Middle frontal gyrus (tissue), 1 donor: Measurements from ENCODE around the gene FZD4.
"Not testable (repeated sequence)": the region's sequence is repeated elsewhere in the genome, so short reads cannot be mapped to it uniquely, and the experiment has no call there.

Experiments
- DNase-seq: peaks from one replicate; pipeline ENCODE4 v3.0.0-alpha.2; 2015; ENCODE audit warnings: low spot score; ENCODE audit errors: extremely low spot score

Gene FZD4

DNA sequence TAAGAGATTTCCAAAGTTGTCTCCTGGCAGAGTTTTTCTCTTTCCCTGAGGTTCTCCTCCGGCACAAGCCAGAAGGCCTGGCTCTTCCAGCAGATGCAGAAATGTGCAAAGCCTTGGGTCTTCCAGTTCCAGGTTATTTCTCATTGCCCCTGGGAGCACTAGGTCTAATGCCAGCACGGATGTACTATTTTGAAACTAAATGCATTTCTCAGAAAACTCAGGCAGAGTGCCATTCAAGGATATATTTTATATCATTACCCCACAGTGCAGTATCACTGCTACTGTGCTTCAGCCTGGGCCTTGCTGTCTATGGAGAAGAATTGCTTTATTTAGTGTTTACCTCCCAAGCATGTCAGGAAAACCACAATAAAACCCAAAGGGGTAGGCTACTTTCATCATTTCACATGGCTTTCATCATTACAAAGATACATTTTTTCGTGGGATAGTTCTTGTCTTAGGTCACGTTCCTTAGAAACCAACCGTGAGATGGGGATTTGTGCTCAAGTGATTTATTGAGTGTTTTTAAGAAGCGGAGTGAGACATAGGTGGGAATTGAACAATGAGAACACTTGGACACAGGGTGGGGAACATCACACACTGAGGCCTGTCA lies 22.4 kb upstream of the FZD4 start:
- no peak for DNase-seq

- DNase-seq: no peak
Measured at GRCh38 chr11:86972734-86973133, 17.5 kb upstream of the FZD4 start.

DNA sequence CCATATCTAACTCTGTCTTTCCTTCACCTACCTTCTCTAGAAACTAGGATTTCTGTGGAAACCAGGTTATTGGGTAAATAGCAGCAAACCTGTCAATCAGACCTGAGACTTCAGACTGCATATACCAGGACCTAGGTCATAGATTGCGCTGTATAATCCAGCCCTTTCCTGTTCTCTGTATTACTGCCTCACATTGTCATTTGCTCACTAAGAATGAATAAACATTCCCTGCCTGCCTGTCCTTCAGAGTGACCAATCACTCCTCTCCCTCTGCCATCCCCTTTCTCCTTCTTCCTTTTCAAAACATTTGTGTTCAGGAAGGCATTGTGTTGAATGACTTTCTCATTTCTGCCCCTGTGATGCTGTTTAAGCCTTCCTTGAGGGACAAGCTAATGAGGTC lies 14.1 kb upstream of the FZD4 start:
- DNase-seq: no peak

- not testable (repeated sequence) for DNase-seq
Measured at GRCh38 chr11:86967601-86968000, 12.4 kb upstream of the FZD4 start.

DNA sequence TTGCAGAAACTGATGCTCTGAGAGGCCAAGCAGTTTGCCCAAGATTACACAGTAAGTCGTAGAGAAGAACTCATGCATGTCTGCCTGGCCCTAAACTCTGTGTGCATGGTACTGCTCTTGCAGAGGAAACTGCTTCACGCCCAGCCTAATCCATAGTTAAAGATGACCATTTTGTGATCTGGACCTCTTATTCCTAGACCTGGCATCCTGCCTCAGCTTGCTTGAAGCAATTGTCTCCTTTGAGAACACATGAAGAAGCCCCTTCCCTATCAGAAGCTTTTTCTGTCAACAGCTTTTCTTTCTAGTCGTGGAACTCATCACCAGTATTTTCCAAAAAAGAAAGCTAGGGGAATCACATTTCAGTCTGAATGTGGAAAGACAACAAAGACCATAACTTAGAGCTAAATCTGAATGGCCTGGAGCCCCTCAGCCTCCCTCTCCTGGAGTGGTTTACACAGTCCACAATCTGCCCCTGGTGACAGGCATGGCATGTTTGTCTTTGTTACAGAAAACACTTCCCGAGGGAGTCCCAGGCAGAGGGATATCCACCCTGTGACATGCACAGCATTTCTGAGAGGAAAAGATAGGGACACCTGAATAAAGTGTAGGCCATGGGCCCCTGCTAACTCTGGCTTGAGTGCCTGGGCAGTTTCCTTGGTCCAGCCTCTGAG lies 2.9 kb upstream of the FZD4 start:
- no peak for DNase-seq

DNA sequence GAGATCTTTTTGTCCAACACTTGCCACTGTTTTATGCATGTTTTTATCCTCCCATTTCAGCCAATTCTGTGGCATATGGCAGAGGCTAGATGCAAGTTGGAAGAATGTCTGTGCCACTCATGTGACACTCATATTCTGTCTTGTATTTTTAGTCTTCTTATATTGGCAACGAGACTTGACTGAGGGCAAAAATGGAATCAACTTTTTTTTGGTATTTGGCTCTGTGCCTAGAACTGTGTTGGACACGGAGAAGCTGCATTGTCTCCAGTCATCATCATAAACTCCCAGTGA lies 1.7 kb upstream of the FZD4 start:
- DNase-seq: no peak

DNA sequence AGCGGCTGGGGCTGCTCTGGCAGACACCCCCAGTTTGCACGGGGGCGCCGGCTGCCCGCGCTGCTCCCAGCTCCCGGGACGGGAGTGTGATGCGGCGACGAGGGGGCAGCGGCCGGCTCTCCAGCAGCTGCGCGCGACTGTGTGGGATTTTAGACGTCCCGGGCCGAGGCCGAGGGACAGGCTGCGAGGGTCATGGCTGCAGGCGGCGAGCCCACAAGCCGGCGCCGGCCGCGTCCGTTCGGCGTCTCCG lies 159 bp downstream of the FZD4 start:
- DNase-seq: no peak

- no peak for DNase-seq
Measured at GRCh38 chr11:86954269-86955110, 705 bp downstream of the FZD4 start.

DNA sequence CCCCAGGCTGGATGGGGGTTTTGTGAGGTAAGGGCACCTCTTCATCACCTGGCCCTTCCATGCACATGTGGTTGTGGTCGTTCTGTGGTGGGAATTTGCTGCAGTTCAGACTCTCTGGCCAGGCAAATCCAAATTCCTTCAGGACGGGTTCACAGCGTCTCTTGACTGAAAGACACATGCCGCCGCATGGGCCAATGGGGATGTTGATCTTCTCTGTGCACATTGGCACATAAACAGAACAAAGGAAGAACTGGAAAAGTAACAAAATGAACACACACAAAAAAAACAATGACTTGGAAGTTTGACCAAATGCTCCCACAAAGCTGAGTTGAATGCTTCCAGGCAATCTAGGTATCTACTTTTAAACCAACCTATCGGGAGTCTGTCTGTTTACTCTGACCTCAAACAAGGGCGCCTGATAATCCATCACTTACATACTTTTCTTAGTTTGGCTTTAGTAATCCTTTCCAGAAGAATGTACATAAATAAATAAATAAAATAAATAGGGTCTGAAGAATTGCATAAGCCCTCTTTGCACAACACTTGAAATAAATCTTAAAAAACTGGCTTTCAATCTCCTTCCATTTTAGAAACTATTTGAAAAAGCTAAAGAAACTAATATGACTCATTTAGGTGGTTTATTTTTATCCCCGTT lies 2.8 kb downstream of the FZD4 start:
- no peak for DNase-seq

DNA sequence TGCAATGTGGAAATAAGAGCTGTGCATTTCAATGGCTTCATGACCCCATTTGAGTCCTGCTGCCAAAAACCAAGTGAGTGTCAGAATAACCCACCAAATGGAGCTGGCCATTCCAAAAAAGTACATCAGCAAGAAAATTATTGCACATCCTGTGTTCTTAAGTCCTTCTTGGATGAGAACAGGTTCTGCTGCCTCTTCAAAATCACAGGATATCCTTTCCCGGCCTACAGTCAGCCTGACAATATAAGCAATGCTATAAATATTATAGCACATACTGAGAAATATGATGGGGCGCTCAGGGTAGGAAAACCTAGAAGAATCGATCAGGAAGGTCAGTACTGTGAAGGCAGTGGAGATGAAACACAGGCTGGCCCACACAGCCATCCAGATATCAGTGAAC lies 3.5 kb downstream of the FZD4 start:
- DNase-seq: no peak

- no peak for DNase-seq
Measured at GRCh38 chr11:86950661-86950995, 4.6 kb downstream of the FZD4 start.

- no peak for DNase-seq
Measured at GRCh38 chr11:86949995-86950660, 5.1 kb downstream of the FZD4 start.

- no peak for DNase-seq
Measured at GRCh38 chr11:86948733-86949132, 6.5 kb downstream of the FZD4 start.

DNA sequence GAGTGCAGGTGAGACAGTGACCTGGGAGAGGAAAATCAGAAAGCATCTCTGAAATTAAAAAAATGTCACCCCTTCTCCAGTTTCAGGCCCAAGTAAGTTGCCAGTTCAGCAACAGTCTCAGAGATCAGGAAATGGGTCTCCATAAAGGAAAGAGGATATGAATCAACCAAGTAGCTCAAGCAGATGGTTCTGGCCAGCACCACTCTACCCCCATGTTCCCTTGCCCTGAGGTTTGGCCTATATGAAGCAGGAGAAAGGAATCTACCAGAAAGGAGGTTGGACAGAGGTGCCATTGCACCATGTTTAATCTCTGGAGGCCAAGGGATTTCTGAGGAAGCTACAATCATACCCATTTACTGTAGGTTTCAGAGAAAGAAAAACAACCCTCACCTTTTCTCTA lies 7.7 kb downstream of the FZD4 start:
- no peak for DNase-seq

DNA sequence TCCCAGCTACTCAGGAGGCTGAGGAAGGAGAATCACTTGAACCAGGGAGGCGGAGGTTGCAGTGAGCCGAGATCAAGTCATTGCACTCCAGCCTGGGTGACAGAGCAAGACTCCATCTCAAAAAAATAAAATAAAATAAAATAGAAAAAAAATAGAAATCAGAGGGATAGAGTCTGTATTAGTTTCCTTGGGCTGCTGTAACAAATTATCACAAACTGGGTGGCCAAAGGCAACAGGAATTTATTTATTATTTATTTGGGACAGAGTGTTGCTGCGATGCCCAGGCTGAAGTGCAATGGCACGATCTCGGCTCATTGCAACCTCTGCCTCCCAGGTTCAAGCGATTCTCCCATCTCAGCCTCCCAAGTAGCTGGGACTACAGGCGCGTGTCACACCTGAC lies 11.7 kb downstream of the FZD4 start:
- not testable (repeated sequence) for DNase-seq

DNA sequence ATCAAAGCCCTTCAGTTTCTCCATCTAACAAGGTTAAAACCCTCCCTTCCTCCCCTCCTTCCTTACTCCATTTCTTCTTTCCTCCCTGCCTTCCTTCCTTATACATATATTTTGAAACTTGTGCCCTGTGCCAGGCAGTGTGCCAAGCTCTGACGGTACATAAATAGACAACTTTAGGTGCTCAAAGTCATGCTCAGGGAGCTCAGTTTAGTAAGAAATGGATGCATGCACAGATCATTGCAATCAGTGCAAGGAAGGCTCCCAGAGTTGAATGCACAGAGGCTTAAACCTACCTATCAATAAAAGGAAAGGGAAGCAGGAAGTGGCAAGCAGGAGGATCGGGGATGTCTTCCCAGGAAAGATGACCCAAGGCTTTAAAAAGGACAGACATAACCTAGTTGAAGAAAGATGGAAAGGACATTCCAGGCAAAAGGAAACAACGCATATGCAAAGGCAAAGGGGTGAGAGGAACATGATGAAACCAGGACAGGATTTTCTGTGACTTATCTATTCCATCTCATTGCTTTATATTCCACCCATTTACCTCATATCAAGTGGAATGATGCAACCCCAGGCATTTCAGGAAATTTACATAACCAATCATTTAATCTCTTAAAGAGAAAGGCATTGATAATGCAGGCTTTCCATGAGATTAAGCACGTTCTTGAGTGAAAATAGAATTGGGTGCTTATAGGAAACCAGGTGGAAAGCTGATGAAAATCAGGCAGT lies 13.2 kb downstream of the FZD4 start:
- no peak for DNase-seq

- DNase-seq: no peak
Measured at GRCh38 chr11:86941077-86941870, 13.9 kb downstream of the FZD4 start.

DNA sequence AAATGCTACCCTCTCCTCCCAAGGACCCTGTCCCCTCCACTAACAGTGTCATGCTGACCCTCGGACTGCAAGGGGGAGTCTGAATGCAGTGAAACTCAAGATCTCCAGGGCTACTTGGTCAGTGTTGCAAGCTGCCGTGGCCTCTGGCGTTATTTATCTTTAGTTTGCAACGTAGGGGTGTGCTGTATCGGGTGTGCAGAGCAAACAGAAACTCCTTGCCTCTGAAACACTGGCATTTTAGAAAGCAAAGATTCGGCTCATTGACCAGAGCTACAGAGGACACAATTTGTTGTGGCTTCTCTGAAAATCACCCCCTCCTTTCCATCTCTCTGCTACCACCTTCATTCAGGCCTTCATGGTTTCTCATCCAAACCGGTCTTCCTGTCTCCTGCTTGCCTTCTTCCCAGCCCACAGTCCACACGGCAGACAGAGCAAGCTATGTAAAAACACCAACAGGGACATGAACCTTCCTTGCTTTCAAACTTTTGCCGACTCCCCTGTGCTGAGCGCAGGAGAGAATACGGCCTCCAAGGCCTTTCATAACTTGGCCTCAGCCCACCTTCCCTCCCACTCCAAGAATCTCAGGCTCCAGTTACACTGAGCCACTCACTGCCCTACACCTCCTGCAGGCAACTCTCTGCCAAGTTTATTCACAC lies 14.9 kb downstream of the FZD4 start:
- no peak for DNase-seq

GRCh38 chr11:86938900-86939880 lies 16.0 kb downstream of the FZD4 start:
- no peak for DNase-seq
